Thyroid gland (tissue), 4 donors: ENCODE measurements around the gene RARB.

Experiments
- CTCF ChIP-seq, 6 experiments: fragments of 200-600 bp in 3 of 6; fragments of 450-650 bp in 3 of 6; sonication (generic) in 3 of 6; IDR thresholded peaks; one replicate each; pipeline ENCODE4 v1.5.1; 2016 to 2019; ENCODE audit warnings: antibody characterized with exemption in 6 of 6, mild to moderate bottlenecking in 2 of 6, inconsistent platforms in 1 of 6, moderate library complexity in 1 of 6
- POLR2A ChIP-seq, 2 donors: fragments of 450-650 bp; IDR thresholded peaks; one replicate each; pipeline ENCODE4 v1.6.1; 2017; ENCODE audit warnings: antibody characterized with exemption in 2 of 2, mild to moderate bottlenecking in 2 of 2, moderate library complexity in 1 of 2

GRCh38 chr3:25534007-25534406 lies 105.9 kb downstream of the RARB start:
- no peak for TF ChIP-seq CTCF (IDR thresholded peaks at IDR 0.05)
- TF ChIP-seq POLR2A (IDR thresholded peaks at IDR 0.05), result no peak
